8988T (cell line): ENCODE data around the gene ARHGAP22.

Experiments used
- DNase-seq: peaks from one replicate; pipeline ENCODE4 v3.0.0; 2011

ARHGAP22 gene

GRCh38 chr10:48580236-48580635, 24.6 kb downstream of the ARHGAP22 start:
- DNase-seq = no peak

- no peak for DNase-seq
Observed at GRCh38 chr10:48579251-48579960, 25.5 kb downstream of the ARHGAP22 start.

GRCh38 chr10:48577158-48577557, 27.7 kb downstream of the ARHGAP22 start:
- DNase-seq = no peak

- DNase-seq = no peak
Observed at GRCh38 chr10:48576501-48576900, 28.4 kb downstream of the ARHGAP22 start.

- DNase-seq = no peak
Observed at GRCh38 chr10:48575901-48576300, 29.0 kb downstream of the ARHGAP22 start.

GRCh38 chr10:48574817-48575380, 30.0 kb downstream of the ARHGAP22 start:
- no peak for DNase-seq

- DNase-seq = no peak
Observed at GRCh38 chr10:48574322-48574796, 30.5 kb downstream of the ARHGAP22 start.

GRCh38 chr10:48573045-48573444, 31.8 kb downstream of the ARHGAP22 start:
- no peak for DNase-seq

- no peak for DNase-seq
Observed at GRCh38 chr10:48572414-48572813, 32.5 kb downstream of the ARHGAP22 start.

GRCh38 chr10:48568546-48568945, 36.3 kb downstream of the ARHGAP22 start:
- no peak for DNase-seq

GRCh38 chr10:48568131-48568530, 36.7 kb downstream of the ARHGAP22 start:
- no peak for DNase-seq

- DNase-seq = no peak
Observed at GRCh38 chr10:48567346-48567745, 37.5 kb downstream of the ARHGAP22 start.

GRCh38 chr10:48564466-48565160, 40.3 kb downstream of the ARHGAP22 start:
- DNase-seq = no peak

- no peak for DNase-seq
Observed at GRCh38 chr10:48557511-48558123, 47.3 kb downstream of the ARHGAP22 start.

- DNase-seq = no peak
Observed at GRCh38 chr10:48556713-48557112, 48.2 kb downstream of the ARHGAP22 start.

GRCh38 chr10:48556065-48556464, 48.8 kb downstream of the ARHGAP22 start:
- no peak for DNase-seq

- DNase-seq = no peak
Observed at GRCh38 chr10:48555310-48556042, 49.4 kb downstream of the ARHGAP22 start.

GRCh38 chr10:48554656-48555055, 50.2 kb downstream of the ARHGAP22 start:
- DNase-seq = no peak

- no peak for DNase-seq
Observed at GRCh38 chr10:48554246-48554645, 50.6 kb downstream of the ARHGAP22 start.

GRCh38 chr10:48552946-48553564, 51.8 kb downstream of the ARHGAP22 start:
- DNase-seq = no peak

GRCh38 chr10:48551861-48552591, 52.8 kb downstream of the ARHGAP22 start:
- peak; percentile 63 for DNase-seq

GRCh38 chr10:48550977-48551376, 53.9 kb downstream of the ARHGAP22 start:
- no peak for DNase-seq
